Type B pancreatic cell (in vitro differentiated cells): ENCODE data around the gene DNAH8. TPM values are rescaled to one million over a fixed set of nuclear protein-coding genes. Genes with fewer than 3 reads are reported as not detected.
"Not testable (repeated sequence)": the region's sequence is repeated elsewhere in the genome, so short reads cannot be mapped to it uniquely, and the experiment has no call there.

Experiments
- DNase-seq: peaks from one replicate; pipeline ENCODE4 v3.0.0; 2021; ENCODE audit warnings: mixed read lengths; ENCODE audit not compliant: unreplicated experiment; ENCODE audit errors: extremely low spot score
- H3K27ac Mint-ChIP-seq: 2 replicates; pipeline ENCODE4 v1.8.0; 2021; ENCODE audit warnings: mild to moderate bottlenecking, mixed read lengths
- H3K27me3 Mint-ChIP-seq: 2 replicates; pipeline ENCODE4 v1.8.0; 2021; ENCODE audit warnings: mixed read lengths
- H3K36me3 Mint-ChIP-seq: 2 replicates; pipeline ENCODE4 v1.8.0; 2021; ENCODE audit warnings: mixed read lengths
- H3K4me1 Mint-ChIP-seq: one replicate; pipeline ENCODE4 v1.8.0; 2021; ENCODE audit warnings: mixed read lengths; ENCODE audit not compliant: unreplicated experiment
- H3K4me3 Mint-ChIP-seq: 2 replicates; pipeline ENCODE4 v1.8.0; 2021; ENCODE audit warnings: mild to moderate bottlenecking, mixed read lengths
- H3K9me3 Mint-ChIP-seq: 2 replicates; pipeline ENCODE4 v1.8.0; 2021; ENCODE audit warnings: mixed read lengths
- total RNA-seq: library from RNA; stranded (reverse); gene quantifications from 2 replicates; pipeline ENCODE4 v1.2.1, GENCODE V29; 2021; ENCODE audit warnings: low replicate concordance
- TF ChIP-seq, protein P1 (sequence below): fragments of 200-600 bp; sonication (generic); conservative IDR thresholded peaks from 2 replicates; pipeline ENCODE4 v1.5.0; 2021; ENCODE audit warnings: antibody characterized with exemption, mild to moderate bottlenecking

Gene DNAH8
- total RNA-seq, 1 donor from 2014 or later: 0.05 TPM

DNA sequence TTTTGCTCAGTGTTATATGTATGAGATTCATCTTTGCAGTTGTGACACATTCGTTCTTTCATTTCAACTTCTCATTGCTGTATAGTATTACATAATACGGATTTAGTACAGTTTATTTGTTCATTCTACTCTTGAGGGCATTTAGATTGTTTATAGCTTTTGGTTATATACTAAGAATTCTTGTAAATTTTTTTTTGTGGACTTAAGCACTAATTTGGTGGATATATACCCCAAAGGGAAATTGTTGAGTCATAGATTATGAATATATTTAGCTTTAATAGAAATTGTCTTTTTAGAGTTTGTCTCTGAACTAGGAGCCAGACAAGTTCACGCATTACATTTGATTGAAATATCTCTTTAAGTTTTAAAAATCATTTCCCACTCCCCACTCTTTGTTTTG, 79.6 kb downstream of the DNAH8 start:
- no peak overlapping the region for H3K4me3 Mint-ChIP-seq
- no peaks in the 10 kb centered on the region for H3K36me3 Mint-ChIP-seq
- H3K27ac Mint-ChIP-seq: no peak overlapping the region
- H3K9me3 Mint-ChIP-seq: no peaks in the 10 kb centered on the region
- TF ChIP-seq, protein P1, sequence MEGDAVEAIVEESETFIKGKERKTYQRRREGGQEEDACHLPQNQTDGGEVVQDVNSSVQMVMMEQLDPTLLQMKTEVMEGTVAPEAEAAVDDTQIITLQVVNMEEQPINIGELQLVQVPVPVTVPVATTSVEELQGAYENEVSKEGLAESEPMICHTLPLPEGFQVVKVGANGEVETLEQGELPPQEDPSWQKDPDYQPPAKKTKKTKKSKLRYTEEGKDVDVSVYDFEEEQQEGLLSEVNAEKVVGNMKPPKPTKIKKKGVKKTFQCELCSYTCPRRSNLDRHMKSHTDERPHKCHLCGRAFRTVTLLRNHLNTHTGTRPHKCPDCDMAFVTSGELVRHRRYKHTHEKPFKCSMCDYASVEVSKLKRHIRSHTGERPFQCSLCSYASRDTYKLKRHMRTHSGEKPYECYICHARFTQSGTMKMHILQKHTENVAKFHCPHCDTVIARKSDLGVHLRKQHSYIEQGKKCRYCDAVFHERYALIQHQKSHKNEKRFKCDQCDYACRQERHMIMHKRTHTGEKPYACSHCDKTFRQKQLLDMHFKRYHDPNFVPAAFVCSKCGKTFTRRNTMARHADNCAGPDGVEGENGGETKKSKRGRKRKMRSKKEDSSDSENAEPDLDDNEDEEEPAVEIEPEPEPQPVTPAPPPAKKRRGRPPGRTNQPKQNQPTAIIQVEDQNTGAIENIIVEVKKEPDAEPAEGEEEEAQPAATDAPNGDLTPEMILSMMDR: no peak
- no peak for DNase-seq
- peaks cover 11% of the 10 kb centered on the region for H3K27me3 Mint-ChIP-seq
- H3K4me1 Mint-ChIP-seq: peaks cover 13% of the 10 kb centered on the region

DNA sequence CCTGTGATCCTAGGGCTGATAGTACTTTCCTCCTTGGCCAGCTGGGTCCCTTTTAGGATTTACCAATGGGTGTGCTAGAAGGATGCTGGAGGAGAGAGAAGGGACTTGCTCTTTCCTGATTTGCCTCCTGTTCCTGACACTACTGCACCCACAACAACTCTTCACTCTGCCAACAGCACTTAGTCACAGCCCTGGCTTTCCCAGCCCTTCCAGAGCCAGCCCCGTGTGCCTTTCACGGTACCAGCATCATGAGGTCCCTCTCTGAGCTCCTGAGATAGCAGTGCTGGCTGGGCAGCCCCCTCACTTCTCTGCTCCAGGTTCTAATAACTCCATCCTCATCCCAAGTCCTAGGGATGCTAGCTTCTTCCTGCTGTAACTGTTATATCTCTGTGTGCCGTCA, 80.9 kb downstream of the DNAH8 start:
- H3K9me3 Mint-ChIP-seq: no peaks in the 10 kb centered on the region
- no peak for DNase-seq
- H3K27ac Mint-ChIP-seq: peak overlapping the region; percentile 44
- peak overlapping the region; percentile 54 for H3K4me3 Mint-ChIP-seq
- H3K4me1 Mint-ChIP-seq: peaks cover 13% of the 10 kb centered on the region
- TF ChIP-seq, protein P1: no peak
- H3K27me3 Mint-ChIP-seq: peaks cover 12% of the 10 kb centered on the region
- H3K36me3 Mint-ChIP-seq: no peaks in the 10 kb centered on the region

DNA sequence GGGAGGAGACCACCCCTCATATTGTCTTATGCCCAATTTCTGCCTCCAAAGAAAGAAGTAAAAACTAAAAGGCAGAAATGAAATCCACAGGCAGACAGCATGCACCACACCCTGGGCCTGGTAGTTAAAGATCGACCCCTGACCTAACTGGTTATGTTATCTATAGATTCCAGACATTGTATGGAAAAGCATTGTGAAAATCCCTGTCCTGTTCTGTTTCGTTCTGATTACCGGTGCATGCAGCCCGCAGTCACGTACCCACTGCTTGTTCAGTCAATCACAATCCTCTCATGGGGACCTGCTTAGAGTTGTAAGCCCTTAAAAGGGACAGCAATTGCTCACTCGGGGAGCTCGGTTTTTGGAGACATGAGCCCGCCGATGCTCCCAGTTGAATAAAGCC, 81.3 kb downstream of the DNAH8 start:
- not testable (repeated sequence) for H3K36me3 Mint-ChIP-seq, DNase-seq, H3K9me3 Mint-ChIP-seq
- Mint-ChIP-seq H3K4me1 (peaks cover 13% of the 10 kb centered on the region), H3K27ac (peak overlapping the region; percentile 44), H3K27me3 (peaks cover 12% of the 10 kb centered on the region), H3K4me3 (peak overlapping the region; percentile 54)

DNA sequence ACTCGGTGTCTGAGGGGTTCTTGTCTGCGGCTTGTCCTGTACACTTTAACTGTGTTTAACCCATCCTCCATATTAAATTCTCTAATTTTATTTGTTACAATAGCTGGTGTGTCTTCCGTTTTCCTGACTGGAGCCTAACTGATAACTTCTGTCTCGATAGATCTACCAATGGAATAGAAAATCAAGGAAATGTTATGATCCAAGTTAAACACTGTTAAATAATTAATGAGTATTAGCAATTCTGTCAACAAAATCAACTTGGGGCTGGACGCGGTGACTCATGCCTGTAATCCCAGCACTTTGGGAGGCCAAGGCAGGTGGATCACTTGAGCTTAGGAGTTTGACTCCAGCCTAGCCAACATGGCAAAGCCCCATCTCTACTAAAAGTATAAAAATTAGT, 81.7 kb downstream of the DNAH8 start:
- H3K9me3 Mint-ChIP-seq: no peaks in the 10 kb centered on the region
- no peak for DNase-seq
- TF ChIP-seq, protein P1: no peak
- no peak overlapping the region for H3K4me3 Mint-ChIP-seq
- peak overlapping the region; percentile 44 for H3K27ac Mint-ChIP-seq
- peaks cover 12% of the 10 kb centered on the region for H3K27me3 Mint-ChIP-seq
- H3K36me3 Mint-ChIP-seq: no peaks in the 10 kb centered on the region
- H3K4me1 Mint-ChIP-seq: peaks cover 13% of the 10 kb centered on the region

DNA sequence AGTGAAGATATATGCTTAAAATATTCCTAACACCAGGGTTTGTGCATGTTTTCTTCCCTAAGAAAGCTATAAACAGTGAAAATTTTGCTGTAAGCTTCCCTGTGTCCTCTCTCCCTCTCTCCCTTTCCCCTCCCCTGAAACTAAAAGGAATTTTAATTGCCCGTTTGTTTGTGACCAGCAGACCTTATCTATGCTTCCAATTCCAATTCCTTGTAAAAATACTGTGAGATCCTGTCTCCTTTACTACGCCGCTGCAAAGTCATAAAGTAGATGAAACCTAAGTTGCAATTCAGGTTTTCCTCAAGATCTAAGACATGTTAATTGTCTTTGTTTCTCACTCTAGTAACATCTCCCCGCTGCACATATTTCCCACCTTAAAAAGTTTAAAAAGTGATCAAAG, 82.3 kb downstream of the DNAH8 start:
- H3K27ac Mint-ChIP-seq: peak overlapping the region; percentile 23
- peaks cover 12% of the 10 kb centered on the region for H3K27me3 Mint-ChIP-seq
- peak overlapping the region; percentile 12 for H3K4me3 Mint-ChIP-seq
- H3K4me1 Mint-ChIP-seq: peaks cover 13% of the 10 kb centered on the region
- no peaks in the 10 kb centered on the region for H3K36me3 Mint-ChIP-seq
- no peak for DNase-seq
- TF ChIP-seq, protein P1: no peak
- H3K9me3 Mint-ChIP-seq: no peaks in the 10 kb centered on the region

DNA sequence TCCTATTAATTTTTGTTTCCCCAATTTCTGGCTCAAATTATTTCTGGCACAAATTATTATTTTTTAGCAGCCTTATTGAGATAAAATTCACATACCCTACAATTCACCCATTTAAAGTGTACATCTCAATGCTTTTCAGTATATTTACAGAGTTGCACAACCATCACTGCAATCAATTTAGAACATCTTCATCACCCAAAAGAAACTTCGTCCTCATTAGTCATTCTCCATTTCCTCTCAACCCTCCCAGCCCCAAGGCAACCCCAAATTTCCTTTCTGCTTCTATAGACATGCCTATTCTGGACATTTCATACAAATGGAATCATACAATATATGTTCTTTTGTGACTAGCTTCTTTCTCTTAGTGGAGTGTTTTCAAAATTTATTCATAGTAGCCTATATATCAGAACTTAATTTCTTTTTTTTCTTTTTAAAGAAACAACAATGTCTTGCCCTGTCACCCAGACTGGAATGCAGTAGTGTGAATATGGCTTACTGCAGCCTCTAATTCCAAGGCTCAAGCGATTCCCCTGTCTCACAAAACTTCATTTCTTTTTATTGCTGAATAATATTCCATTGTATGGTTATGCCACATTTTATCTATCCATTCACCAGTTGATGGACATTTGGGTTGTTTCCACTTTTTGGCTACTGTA, 84.5 kb downstream of the DNAH8 start:
- Mint-ChIP-seq H3K36me3 (no peaks in the 10 kb centered on the region), H3K27ac (no peak overlapping the region), H3K9me3 (no peaks in the 10 kb centered on the region), H3K4me3 (no peak overlapping the region), H3K27me3 (peaks cover 15% of the 10 kb centered on the region), H3K4me1 (peaks cover 13% of the 10 kb centered on the region)
- TF ChIP-seq, protein P1: no peak
- DNase-seq: no peak
